GM12801 (cell line): ENCODE data around the gene INVS.

Experiments
- CTCF ChIP-seq: IDR thresholded peaks from one replicate; pipeline ENCODE4 v1.5.1; 2011; ENCODE audit warnings: control low read depth; ENCODE audit not compliant: insufficient read length; ENCODE audit errors: extremely low read depth

Gene INVS

DNA sequence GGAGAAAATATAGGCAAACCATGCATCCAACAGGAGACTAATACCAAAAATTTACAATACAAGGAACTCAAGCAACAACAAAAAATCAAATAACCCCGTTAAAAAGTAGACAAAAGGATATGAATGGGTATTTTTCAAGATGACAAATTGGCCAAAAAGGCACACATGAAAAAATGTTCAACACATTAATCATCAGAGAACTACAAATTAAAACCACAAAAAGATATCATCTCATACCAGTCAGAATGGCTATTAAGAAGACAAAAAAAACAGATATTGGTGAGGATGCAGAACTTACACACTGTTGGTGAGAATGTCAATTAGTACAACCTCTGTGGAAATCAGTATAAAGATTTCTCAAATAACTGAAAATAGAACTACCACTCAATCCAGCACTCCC is 218.7 kb downstream of the INVS start:
- no peak for TF ChIP-seq CTCF

GRCh38 chr9:100322954-100323536 is 224.0 kb downstream of the INVS start:
- peak; percentile 82 for TF ChIP-seq CTCF

GRCh38 chr9:100324594-100325200 is 225.7 kb downstream of the INVS start:
- TF ChIP-seq CTCF, result no peak

DNA sequence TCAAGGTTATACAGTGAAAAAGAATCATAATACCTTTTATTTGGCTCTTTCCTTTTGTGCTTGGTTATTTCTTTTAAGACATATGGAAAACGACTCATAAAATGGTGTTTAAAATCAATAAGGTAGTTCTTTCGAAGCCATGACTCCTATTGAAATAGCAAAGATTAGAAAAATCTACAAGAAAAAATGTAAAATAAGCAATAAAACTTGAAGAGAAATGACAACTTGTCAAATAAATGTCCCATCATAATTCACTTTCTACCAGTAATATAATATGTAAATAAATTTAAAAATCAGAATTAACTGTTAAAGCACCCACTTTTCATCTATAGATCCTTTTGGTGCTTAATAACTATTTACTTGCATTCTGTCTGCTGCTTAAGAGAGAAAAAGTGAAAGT is 241.2 kb downstream of the INVS start:
- no peak for TF ChIP-seq CTCF

- TF ChIP-seq CTCF, result no peak
Measured at GRCh38 chr9:100341889-100342288, 242.8 kb downstream of the INVS start.

- no peak for TF ChIP-seq CTCF
Measured at GRCh38 chr9:100346836-100347235, 247.8 kb downstream of the INVS start.

- no peak for TF ChIP-seq CTCF
Measured at GRCh38 chr9:100350188-100350587, 251.1 kb downstream of the INVS start.
